GM19463 (cell line): ENCODE measurements around the gene ARHGEF7.

Source experiments
- ATAC-seq: cut with Tn5 transposase; IDR thresholded peaks from one replicate; pipeline ENCODE4 v1.9.1; 2021; ENCODE audit warnings: mild to moderate bottlenecking, moderate library complexity; ENCODE audit not compliant: unreplicated experiment

The ARHGEF7 gene

GRCh38 chr13:111270765-111271698 is 155.9 kb downstream of the ARHGEF7 start:
- no peak for ATAC-seq

- ATAC-seq, result no peak
Measured at GRCh38 chr13:111272117-111272516, 157.0 kb downstream of the ARHGEF7 start.

- no peak for ATAC-seq
Measured at GRCh38 chr13:111275382-111275781, 160.3 kb downstream of the ARHGEF7 start.

- no peak for ATAC-seq
Measured at GRCh38 chr13:111275995-111276618, 161.0 kb downstream of the ARHGEF7 start.

- ATAC-seq, result no peak
Measured at GRCh38 chr13:111278258-111278657, 163.1 kb downstream of the ARHGEF7 start.

- no peak for ATAC-seq
Measured at GRCh38 chr13:111278743-111279652, 163.9 kb downstream of the ARHGEF7 start.

- no peak for ATAC-seq
Measured at GRCh38 chr13:111280226-111280625, 165.1 kb downstream of the ARHGEF7 start.

GRCh38 chr13:111280681-111281585 is 165.8 kb downstream of the ARHGEF7 start:
- no peak for ATAC-seq

GRCh38 chr13:111281751-111282311 is 166.7 kb downstream of the ARHGEF7 start:
- ATAC-seq, result no peak

GRCh38 chr13:111282425-111282824 is 167.3 kb downstream of the ARHGEF7 start:
- no peak for ATAC-seq

GRCh38 chr13:111282997-111283396 is 167.9 kb downstream of the ARHGEF7 start:
- ATAC-seq, result no peak

- ATAC-seq, result no peak
Measured at GRCh38 chr13:111283457-111283856, 168.3 kb downstream of the ARHGEF7 start.

- no peak for ATAC-seq
Measured at GRCh38 chr13:111283991-111284390, 168.9 kb downstream of the ARHGEF7 start.

- ATAC-seq, result no peak
Measured at GRCh38 chr13:111284565-111284964, 169.5 kb downstream of the ARHGEF7 start.

- no peak for ATAC-seq
Measured at GRCh38 chr13:111286162-111286561, 171.1 kb downstream of the ARHGEF7 start.

GRCh38 chr13:111286749-111287148 is 171.6 kb downstream of the ARHGEF7 start:
- no peak for ATAC-seq

GRCh38 chr13:111287201-111287600 is 172.1 kb downstream of the ARHGEF7 start:
- ATAC-seq, result no peak

GRCh38 chr13:111288276-111288675 is 173.2 kb downstream of the ARHGEF7 start:
- no peak for ATAC-seq

GRCh38 chr13:111289251-111289650 is 174.1 kb downstream of the ARHGEF7 start:
- ATAC-seq, result no peak

- no peak for ATAC-seq
Measured at GRCh38 chr13:111291908-111292307, 176.8 kb downstream of the ARHGEF7 start.
